Type B pancreatic cell (in vitro differentiated cells): Measurements from ENCODE around the gene CYSRT1. TPM values are rescaled to one million over a fixed set of nuclear protein-coding genes. Genes with fewer than 3 reads are reported as not detected.
A peak's percentile ranks its signal among the peaks of the same experiment; 100 is the strongest.

ENCODE experiments used
- DNase-seq: peaks from one replicate; pipeline ENCODE4 v3.0.0; 2021; ENCODE audit warnings: mixed read lengths; ENCODE audit not compliant: unreplicated experiment; ENCODE audit errors: extremely low spot score
- H3K27ac Mint-ChIP-seq: 2 replicates; pipeline ENCODE4 v1.8.0; 2021; ENCODE audit warnings: mild to moderate bottlenecking, mixed read lengths
- H3K27me3 Mint-ChIP-seq: 2 replicates; pipeline ENCODE4 v1.8.0; 2021; ENCODE audit warnings: mixed read lengths
- H3K36me3 Mint-ChIP-seq: 2 replicates; pipeline ENCODE4 v1.8.0; 2021; ENCODE audit warnings: mixed read lengths
- H3K4me1 Mint-ChIP-seq: one replicate; pipeline ENCODE4 v1.8.0; 2021; ENCODE audit warnings: mixed read lengths; ENCODE audit not compliant: unreplicated experiment
- H3K4me3 Mint-ChIP-seq: 2 replicates; pipeline ENCODE4 v1.8.0; 2021; ENCODE audit warnings: mild to moderate bottlenecking, mixed read lengths
- H3K9me3 Mint-ChIP-seq: 2 replicates; pipeline ENCODE4 v1.8.0; 2021; ENCODE audit warnings: mixed read lengths
- total RNA-seq: library from RNA; stranded (reverse); gene quantifications from 2 replicates; pipeline ENCODE4 v1.2.1, GENCODE V29; 2021; ENCODE audit warnings: low replicate concordance
- TF ChIP-seq, protein P1 (sequence below): fragments of 200-600 bp; sonication (generic); conservative IDR thresholded peaks from 2 replicates; pipeline ENCODE4 v1.5.0; 2021; ENCODE audit warnings: antibody characterized with exemption, mild to moderate bottlenecking

Gene CYSRT1
- total RNA-seq, 1 donor from 2014 or later: 1.5 TPM

DNA sequence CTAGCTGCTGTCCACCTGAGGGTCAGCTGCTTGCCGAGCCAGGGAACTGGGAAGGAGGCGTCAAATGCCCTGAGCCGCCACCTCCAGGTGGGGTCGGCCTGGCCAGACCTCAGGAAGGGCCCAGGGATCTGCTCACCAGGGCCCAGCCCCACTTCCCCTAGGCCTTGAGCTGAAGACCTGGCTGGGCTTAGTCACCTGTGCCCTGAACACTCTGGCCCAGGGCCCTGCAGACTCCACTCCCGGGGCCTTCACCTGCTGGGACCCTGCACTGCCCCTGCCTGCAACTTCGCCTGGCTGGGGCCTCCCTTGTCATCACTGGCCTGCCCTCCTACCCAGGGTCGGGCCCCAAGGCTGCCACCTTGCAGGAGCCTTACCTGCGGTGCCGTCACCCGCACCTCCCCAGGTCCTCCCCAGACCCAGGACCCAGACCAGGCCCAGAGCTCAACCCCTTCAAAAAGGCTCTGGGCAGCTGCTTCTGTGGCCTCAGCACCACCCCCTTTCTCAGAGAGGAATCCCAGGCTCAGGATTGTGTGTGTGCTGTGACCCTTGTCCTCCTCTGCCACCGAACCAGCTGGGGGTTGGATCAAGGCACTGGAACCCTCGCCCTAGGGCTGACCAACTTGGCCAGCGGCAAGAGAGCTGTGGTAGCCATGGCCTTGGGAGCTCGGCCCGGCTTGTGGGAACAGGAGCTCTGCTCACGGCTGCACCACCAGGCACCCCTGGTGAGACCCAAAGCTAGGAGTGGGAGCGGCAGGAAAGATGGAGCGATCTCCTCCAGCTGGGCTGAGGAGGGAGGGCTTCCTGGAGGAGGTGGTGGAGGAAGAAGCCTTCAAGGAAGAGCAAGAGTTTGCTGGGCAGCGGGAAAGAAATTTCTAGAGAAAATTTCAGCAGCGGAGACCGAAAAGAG lies 29.0 kb downstream of the CYSRT1 start:
- TF ChIP-seq, protein P1, sequence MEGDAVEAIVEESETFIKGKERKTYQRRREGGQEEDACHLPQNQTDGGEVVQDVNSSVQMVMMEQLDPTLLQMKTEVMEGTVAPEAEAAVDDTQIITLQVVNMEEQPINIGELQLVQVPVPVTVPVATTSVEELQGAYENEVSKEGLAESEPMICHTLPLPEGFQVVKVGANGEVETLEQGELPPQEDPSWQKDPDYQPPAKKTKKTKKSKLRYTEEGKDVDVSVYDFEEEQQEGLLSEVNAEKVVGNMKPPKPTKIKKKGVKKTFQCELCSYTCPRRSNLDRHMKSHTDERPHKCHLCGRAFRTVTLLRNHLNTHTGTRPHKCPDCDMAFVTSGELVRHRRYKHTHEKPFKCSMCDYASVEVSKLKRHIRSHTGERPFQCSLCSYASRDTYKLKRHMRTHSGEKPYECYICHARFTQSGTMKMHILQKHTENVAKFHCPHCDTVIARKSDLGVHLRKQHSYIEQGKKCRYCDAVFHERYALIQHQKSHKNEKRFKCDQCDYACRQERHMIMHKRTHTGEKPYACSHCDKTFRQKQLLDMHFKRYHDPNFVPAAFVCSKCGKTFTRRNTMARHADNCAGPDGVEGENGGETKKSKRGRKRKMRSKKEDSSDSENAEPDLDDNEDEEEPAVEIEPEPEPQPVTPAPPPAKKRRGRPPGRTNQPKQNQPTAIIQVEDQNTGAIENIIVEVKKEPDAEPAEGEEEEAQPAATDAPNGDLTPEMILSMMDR: no peak
- H3K27me3 Mint-ChIP-seq: no peaks in the 10 kb centered on the region
- no peaks in the 10 kb centered on the region for H3K36me3 Mint-ChIP-seq
- peak overlapping the region; percentile 91 for H3K4me3 Mint-ChIP-seq
- DNase-seq: no peak
- peak overlapping the region; percentile 89 for H3K27ac Mint-ChIP-seq
- no peaks in the 10 kb centered on the region for H3K9me3 Mint-ChIP-seq
- peaks cover 4% of the 10 kb centered on the region for H3K4me1 Mint-ChIP-seq

DNA sequence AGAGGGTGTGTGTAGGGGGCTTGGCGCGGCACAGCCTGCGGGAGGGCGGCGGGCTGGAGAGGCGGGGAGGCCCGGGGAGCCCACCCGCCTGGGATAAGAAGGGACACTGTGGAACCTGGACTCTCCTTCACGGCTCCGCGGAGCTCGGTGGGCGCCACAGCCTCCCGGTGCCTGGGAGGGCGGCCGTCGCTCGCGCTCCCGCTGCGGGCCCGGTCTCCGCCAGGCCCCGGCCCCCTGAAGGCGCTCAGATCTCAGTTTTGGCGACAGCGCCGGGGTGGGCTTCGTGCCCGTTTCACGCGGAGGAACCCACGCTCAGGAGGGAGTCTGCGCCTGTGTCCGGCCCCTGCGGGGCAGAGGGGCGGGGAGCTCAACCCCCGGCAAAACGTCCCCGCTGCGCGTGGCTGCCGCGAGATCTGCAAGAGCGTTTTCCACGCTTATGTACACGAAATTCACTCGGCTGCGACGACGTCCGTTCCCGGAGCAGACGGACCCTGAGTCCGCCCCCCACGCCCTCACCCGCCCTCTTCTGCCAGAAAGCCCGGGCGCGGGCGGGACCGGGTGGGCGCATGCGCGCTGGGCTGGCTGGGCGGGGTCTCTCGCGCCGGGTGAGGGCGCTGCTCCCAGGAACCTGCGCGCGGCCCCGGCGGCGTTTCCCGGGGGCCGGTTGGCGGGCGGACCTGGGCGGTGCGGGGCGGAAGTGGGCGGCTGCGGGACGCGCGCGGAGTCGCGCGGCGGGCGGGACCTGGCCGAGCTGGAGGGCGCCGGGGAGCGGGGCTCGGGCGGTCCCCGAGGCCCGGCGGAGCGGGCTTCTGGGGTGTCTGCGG lies 29.9 kb downstream of the CYSRT1 start, which contains the start of gene NELFB:
Gene NELFB, plus strand, starts transcription at position 704 of the 824 bp plus-strand sequence.
- Mint-ChIP-seq H3K27ac (peak within 1 kb of the TSS; percentile 89), H3K36me3 (no peaks in the 10 kb centered on the region), H3K4me3 (peak within 1 kb of the TSS; percentile 91), H3K27me3 (no peaks in the 10 kb centered on the region), H3K4me1 (peaks cover 4% of the 10 kb centered on the region), H3K9me3 (no peaks in the 10 kb centered on the region)
- peak; percentile 98 for DNase-seq
- TF ChIP-seq, protein P1: peak; percentile 20

DNA sequence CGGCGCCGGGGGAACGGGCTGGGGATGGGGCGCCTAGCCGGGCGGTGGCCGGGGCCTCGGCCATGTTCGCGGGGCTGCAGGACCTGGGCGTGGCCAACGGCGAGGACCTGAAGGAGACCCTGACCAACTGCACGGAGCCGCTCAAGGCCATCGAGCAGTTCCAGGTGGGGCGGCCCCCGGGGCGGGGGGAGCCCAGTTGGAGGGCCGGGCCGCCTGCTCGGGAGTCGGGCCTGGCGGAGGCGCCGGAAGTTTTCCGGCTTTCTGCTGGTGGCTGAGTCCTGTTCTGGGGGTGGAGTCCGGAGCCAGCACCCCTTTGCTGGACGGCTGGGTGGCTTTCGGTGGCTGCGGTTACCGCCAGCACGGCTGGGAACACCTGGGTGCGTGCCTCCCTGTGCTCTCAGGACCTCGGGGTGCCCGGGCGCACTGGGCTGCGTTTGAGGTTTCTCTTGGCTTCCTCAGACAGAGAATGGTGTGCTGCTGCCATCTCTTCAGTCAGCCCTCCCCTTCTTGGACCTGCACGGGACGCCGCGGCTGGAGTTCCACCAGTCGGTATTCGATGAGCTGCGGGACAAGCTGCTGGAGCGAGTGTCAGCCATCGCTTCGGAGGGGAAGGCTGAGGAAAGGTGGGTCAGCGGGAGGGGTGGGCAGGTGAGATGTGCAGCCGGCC lies 30.6 kb downstream of the CYSRT1 start:
- H3K27me3 Mint-ChIP-seq: no peaks in the 10 kb centered on the region
- peak overlapping the region; percentile 89 for H3K4me3 Mint-ChIP-seq
- H3K4me1 Mint-ChIP-seq: peaks cover 4% of the 10 kb centered on the region
- TF ChIP-seq, protein P1: no peak
- H3K36me3 Mint-ChIP-seq: no peaks in the 10 kb centered on the region
- DNase-seq: no peak
- H3K27ac Mint-ChIP-seq: no peak overlapping the region
- H3K9me3 Mint-ChIP-seq: no peaks in the 10 kb centered on the region

DNA sequence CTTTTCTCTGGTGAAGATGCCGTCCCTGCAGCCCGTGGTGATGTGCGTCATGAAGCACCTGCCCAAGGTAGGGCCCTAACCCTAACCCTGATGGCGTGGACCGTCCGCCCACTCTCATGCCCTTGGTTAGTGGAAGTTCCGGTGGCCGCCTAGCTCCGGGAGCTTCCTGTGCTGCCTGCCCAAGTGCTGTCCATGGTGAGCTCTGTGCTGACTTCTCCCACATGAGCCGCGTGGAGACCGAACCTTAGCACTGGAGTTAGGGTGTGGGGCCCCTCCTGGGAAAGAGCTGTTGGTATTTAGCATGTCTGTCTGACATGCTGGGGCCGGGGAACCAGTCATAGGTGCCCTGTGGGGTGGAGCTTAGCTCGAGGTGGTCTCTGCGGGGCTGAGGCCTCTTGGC lies 31.4 kb downstream of the CYSRT1 start:
- H3K27ac Mint-ChIP-seq: no peak overlapping the region
- no peaks in the 10 kb centered on the region for H3K9me3 Mint-ChIP-seq
- no peaks in the 10 kb centered on the region for H3K27me3 Mint-ChIP-seq
- peak overlapping the region; percentile 89 for H3K4me3 Mint-ChIP-seq
- H3K36me3 Mint-ChIP-seq: no peaks in the 10 kb centered on the region
- peaks cover 4% of the 10 kb centered on the region for H3K4me1 Mint-ChIP-seq
- TF ChIP-seq, protein P1: no peak
- no peak for DNase-seq

DNA sequence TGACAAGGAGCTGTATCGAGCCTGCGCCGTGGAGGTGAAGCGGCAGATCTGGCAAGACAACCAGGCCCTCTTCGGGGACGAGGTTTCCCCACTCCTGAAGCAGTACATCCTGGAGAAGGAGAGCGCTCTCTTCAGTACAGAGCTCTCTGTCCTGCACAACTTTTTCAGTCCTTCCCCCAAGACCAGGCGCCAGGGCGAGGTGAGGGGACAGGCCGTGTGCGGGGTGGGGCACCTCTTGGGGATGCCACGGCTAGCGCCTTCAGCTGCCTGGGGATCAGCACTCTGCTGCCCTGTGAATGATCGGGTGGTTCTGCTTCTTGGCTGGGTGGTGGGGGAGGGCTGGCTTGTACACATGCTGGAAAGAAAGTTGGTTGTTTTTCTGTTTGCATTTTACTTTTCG lies 31.9 kb downstream of the CYSRT1 start:
- DNase-seq: no peak
- TF ChIP-seq, protein P1: no peak
- Mint-ChIP-seq H3K9me3 (no peaks in the 10 kb centered on the region), H3K36me3 (no peaks in the 10 kb centered on the region), H3K27me3 (no peaks in the 10 kb centered on the region), H3K4me3 (peak overlapping the region; percentile 89), H3K4me1 (peaks cover 4% of the 10 kb centered on the region), H3K27ac (no peak overlapping the region)
